ENCODE data around the gene SLC25A26. TPM values are rescaled to one million over a fixed set of nuclear protein-coding genes. Genes with fewer than 3 reads are reported as not detected.

The SLC25A26 gene
- total and polyA plus RNA-seq, 5 donors from 2014 or later = 23.4 to 47.7 (median 33.0) TPM

- no peak for ATAC-seq (ENCODE audit: low read depth in 2 of 2)
These were observed 135.2 kb downstream of the SLC25A26 start for GRCh38 chr3:66355997-66356396.

DNA sequence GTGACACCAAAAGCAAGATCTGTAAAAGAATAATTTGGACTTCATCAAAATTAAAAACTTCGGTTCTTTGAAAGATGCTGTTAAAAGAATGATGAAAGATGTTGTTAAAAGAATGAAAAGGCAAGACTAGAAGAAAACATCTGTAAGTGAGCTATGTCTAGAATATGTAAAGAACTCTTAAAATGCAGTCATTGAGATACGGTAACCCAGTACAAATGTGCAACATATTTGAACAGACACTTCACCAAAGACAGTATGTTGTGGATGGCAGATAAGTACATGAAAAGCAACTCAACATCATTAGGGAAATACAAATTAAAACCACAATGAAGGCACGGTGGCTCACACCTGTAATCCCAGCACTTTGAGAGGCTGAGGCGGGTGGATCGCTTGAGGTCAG lies 140.6 kb downstream of the SLC25A26 start:
- H3K4me1 ChIP-seq (ENCODE audit: control insufficient read depth, insufficient read depth, low read length, poor library complexity, severe bottlenecking) = peaks cover 3% of the 10 kb centered on the region
- Mint-ChIP-seq H3K9me3 (peaks cover 0 to 2% (median 0%) of the 10 kb centered on the region in 7 donors), H3K27ac (no peak overlapping the region), H3K36me3 (peaks cover 24% of the 10 kb centered on the region), H3K4me3 (peak overlapping the region in 1 of 4 donors; percentile 53), H3K4me1 (peaks cover 0 to 14% (median 5%) of the 10 kb centered on the region in 4 donors), H3K27me3 (no peaks in the 10 kb centered on the region)
- H3K4me3 ChIP-seq (ENCODE audit: low read depth, low read length) = no peak overlapping the region
- no peaks in the 10 kb centered on the region for H3K27me3 ChIP-seq (ENCODE audit: control insufficient read depth, insufficient read depth, low read length)
- no peaks in the 10 kb centered on the region for H3K9me3 ChIP-seq (ENCODE audit: control insufficient read depth in 2 of 2, low read length in 2 of 2)
- no peak overlapping the region for H3K27ac ChIP-seq (ENCODE audit: insufficient read depth, low read length, poor library complexity, severe bottlenecking)
- DNase-seq (no peak), ATAC-seq (ENCODE audit: low read depth in 2 of 2) (no peak)
- H3K36me3 ChIP-seq (ENCODE audit: control insufficient read depth, insufficient read depth, low read length) = no peaks in the 10 kb centered on the region

More at GRCh38 chr3:66355997-66356396, 135.2 kb downstream of the SLC25A26 start:
- no peak for DNase-seq
- no peaks in the 10 kb centered on the region for H3K27me3 Mint-ChIP-seq
- peak overlapping the region; percentile 68 for H3K4me3 ChIP-seq (ENCODE audit: low read depth, low read length)
- H3K4me3 Mint-ChIP-seq = peak overlapping the region in 3 of 4 donors; percentile 26 to 52 (median 47)
- H3K27ac Mint-ChIP-seq = peak overlapping the region; percentile 4 to 90 (median 87)
- no peaks in the 10 kb centered on the region for H3K9me3 ChIP-seq (ENCODE audit: control insufficient read depth in 2 of 2, low read length in 2 of 2)
- H3K36me3 ChIP-seq (ENCODE audit: control insufficient read depth, insufficient read depth, low read length) = no peaks in the 10 kb centered on the region
- H3K9me3 Mint-ChIP-seq = peaks cover 0 to 2% (median 0%) of the 10 kb centered on the region in 7 donors
- peak overlapping the region; percentile 54 for H3K27ac ChIP-seq (ENCODE audit: insufficient read depth, low read length, poor library complexity, severe bottlenecking)
- H3K4me1 ChIP-seq (ENCODE audit: control insufficient read depth, insufficient read depth, low read length, poor library complexity, severe bottlenecking) = peaks cover 21% of the 10 kb centered on the region
- no peaks in the 10 kb centered on the region for H3K27me3 ChIP-seq (ENCODE audit: control insufficient read depth, insufficient read depth, low read length)
- H3K36me3 Mint-ChIP-seq = peaks cover 3% of the 10 kb centered on the region
- peaks cover 16 to 47% (median 28%) of the 10 kb centered on the region in 4 donors for H3K4me1 Mint-ChIP-seq

DNA sequence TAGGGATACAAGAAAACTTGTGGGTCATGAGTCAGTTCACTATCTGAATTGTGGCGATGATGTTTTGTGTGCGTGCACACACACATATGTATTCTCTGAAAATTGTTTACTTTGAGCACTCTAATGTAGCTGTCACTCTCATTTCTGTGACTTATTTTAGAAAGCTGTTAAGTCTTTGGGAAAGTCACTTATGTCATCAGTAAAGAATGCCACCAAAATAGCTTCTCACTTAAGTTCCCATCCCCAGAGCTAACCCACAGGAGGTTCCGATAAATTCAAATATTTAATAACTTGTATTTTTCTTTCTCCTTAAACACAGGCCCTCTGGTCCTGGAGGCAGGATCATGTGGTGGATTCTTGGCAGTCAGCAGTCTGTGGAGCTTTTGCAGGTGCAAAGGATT lies 141.7 kb downstream of the SLC25A26 start:
- H3K4me3 Mint-ChIP-seq = no peak overlapping the region
- no peaks in the 10 kb centered on the region for H3K27me3 Mint-ChIP-seq
- H3K4me1 Mint-ChIP-seq = peaks cover 0 to 11% (median 6%) of the 10 kb centered on the region in 4 donors
- DNase-seq (no peak), ATAC-seq (ENCODE audit: low read depth in 2 of 2) (no peak)
- no peaks in the 10 kb centered on the region for H3K36me3 ChIP-seq (ENCODE audit: control insufficient read depth, insufficient read depth, low read length)
- no peak overlapping the region for H3K27ac ChIP-seq (ENCODE audit: insufficient read depth, low read length, poor library complexity, severe bottlenecking)
- peaks cover 24% of the 10 kb centered on the region for H3K36me3 Mint-ChIP-seq
- no peaks in the 10 kb centered on the region for H3K4me1 ChIP-seq (ENCODE audit: control insufficient read depth, insufficient read depth, low read length, poor library complexity, severe bottlenecking)
- no peaks in the 10 kb centered on the region for H3K27me3 ChIP-seq (ENCODE audit: control insufficient read depth, insufficient read depth, low read length)
- H3K4me3 ChIP-seq (ENCODE audit: low read depth, low read length) = no peak overlapping the region
- H3K9me3 Mint-ChIP-seq = peaks cover 0 to 2% (median 0%) of the 10 kb centered on the region in 7 donors
- H3K27ac Mint-ChIP-seq = no peak overlapping the region
- H3K9me3 ChIP-seq (ENCODE audit: control insufficient read depth in 2 of 2, low read length in 2 of 2) = no peaks in the 10 kb centered on the region

- Mint-ChIP-seq H3K27me3 (no peaks in the 10 kb centered on the region), H3K4me1 (peaks cover 0 to 10% (median 5%) of the 10 kb centered on the region in 4 donors), H3K36me3 (peaks cover 24% of the 10 kb centered on the region), H3K4me3 (no peak overlapping the region), H3K27ac (no peak overlapping the region), H3K9me3 (peaks cover 0 to 2% (median 0%) of the 10 kb centered on the region in 7 donors)
- Histone ChIP-seq H3K9me3 (ENCODE audit: control insufficient read depth in 2 of 2, low read length in 2 of 2) (no peaks in the 10 kb centered on the region), H3K27ac (ENCODE audit: insufficient read depth, low read length, poor library complexity, severe bottlenecking) (no peak overlapping the region), H3K36me3 (ENCODE audit: control insufficient read depth, insufficient read depth, low read length) (no peaks in the 10 kb centered on the region), H3K4me1 (ENCODE audit: control insufficient read depth, insufficient read depth, low read length, poor library complexity, severe bottlenecking) (no peaks in the 10 kb centered on the region), H3K27me3 (ENCODE audit: control insufficient read depth, insufficient read depth, low read length) (no peaks in the 10 kb centered on the region), H3K4me3 (ENCODE audit: low read depth, low read length) (no peak overlapping the region)
- DNase-seq = no peak
- no peak for ATAC-seq (ENCODE audit: low read depth in 2 of 2)
These were observed 142.3 kb downstream of the SLC25A26 start for GRCh38 chr3:66363148-66363547.

GRCh38 chr3:66365080-66365479 lies 144.3 kb downstream of the SLC25A26 start:
- Histone ChIP-seq H3K9me3 (ENCODE audit: control insufficient read depth in 2 of 2, low read length in 2 of 2) (no peaks in the 10 kb centered on the region), H3K4me1 (ENCODE audit: control insufficient read depth, insufficient read depth, low read length, poor library complexity, severe bottlenecking) (no peaks in the 10 kb centered on the region), H3K27ac (ENCODE audit: insufficient read depth, low read length, poor library complexity, severe bottlenecking) (no peak overlapping the region), H3K4me3 (ENCODE audit: low read depth, low read length) (no peak overlapping the region), H3K36me3 (ENCODE audit: control insufficient read depth, insufficient read depth, low read length) (peaks cover 3% of the 10 kb centered on the region), H3K27me3 (ENCODE audit: control insufficient read depth, insufficient read depth, low read length) (no peaks in the 10 kb centered on the region)
- no peak overlapping the region for H3K4me3 Mint-ChIP-seq
- DNase-seq (no peak), ATAC-seq (ENCODE audit: low read depth in 2 of 2) (no peak)
- H3K27me3 Mint-ChIP-seq = no peaks in the 10 kb centered on the region
- no peak overlapping the region for H3K27ac Mint-ChIP-seq
- no peaks in the 10 kb centered on the region for H3K9me3 Mint-ChIP-seq
- H3K36me3 Mint-ChIP-seq = peaks cover 34% of the 10 kb centered on the region
- peaks cover 0 to 11% (median 5%) of the 10 kb centered on the region in 4 donors for H3K4me1 Mint-ChIP-seq

- Histone ChIP-seq H3K9me3 (ENCODE audit: control insufficient read depth in 2 of 2, low read length in 2 of 2) (no peaks in the 10 kb centered on the region), H3K36me3 (ENCODE audit: control insufficient read depth, insufficient read depth, low read length) (peaks cover 3% of the 10 kb centered on the region), H3K27ac (ENCODE audit: insufficient read depth, low read length, poor library complexity, severe bottlenecking) (no peak overlapping the region), H3K27me3 (ENCODE audit: control insufficient read depth, insufficient read depth, low read length) (no peaks in the 10 kb centered on the region), H3K4me3 (ENCODE audit: low read depth, low read length) (no peak overlapping the region), H3K4me1 (ENCODE audit: control insufficient read depth, insufficient read depth, low read length, poor library complexity, severe bottlenecking) (no peaks in the 10 kb centered on the region)
- ATAC-seq (ENCODE audit: low read depth in 2 of 2) (no peak), DNase-seq (no peak)
- Mint-ChIP-seq H3K4me3 (no peak overlapping the region), H3K27me3 (no peaks in the 10 kb centered on the region), H3K9me3 (no peaks in the 10 kb centered on the region), H3K27ac (peak overlapping the region in 2 of 3 donors; percentile 7 to 62), H3K4me1 (peaks cover 4 to 22% (median 13%) of the 10 kb centered on the region in 4 donors), H3K36me3 (peaks cover 44% of the 10 kb centered on the region)
These were observed 145.9 kb downstream of the SLC25A26 start for GRCh38 chr3:66366747-66367146.

DNA sequence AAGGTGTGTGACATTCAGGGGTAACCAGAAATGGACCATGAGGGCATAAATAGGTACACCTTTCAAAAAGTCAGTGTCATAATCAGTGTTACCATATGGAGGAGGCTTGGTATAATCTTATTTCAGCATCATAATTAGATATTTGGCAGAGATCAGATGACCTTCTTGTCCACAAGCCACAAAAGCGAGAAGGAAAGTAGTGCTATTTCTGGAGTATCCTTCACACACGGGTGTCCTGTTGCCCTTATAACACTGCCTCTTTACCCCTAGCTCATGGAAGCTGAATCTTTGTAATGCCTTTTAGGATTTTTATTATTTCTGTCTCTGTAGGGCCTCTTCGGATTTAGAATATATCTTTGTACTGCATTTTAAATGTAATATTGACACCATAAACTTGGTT lies 147.2 kb downstream of the SLC25A26 start:
- DNase-seq = no peak
- Histone ChIP-seq H3K27me3 (ENCODE audit: control insufficient read depth, insufficient read depth, low read length) (no peaks in the 10 kb centered on the region), H3K4me3 (ENCODE audit: low read depth, low read length) (no peak overlapping the region), H3K9me3 (ENCODE audit: control insufficient read depth in 2 of 2, low read length in 2 of 2) (no peaks in the 10 kb centered on the region), H3K27ac (ENCODE audit: insufficient read depth, low read length, poor library complexity, severe bottlenecking) (no peak overlapping the region), H3K36me3 (ENCODE audit: control insufficient read depth, insufficient read depth, low read length) (peaks cover 3% of the 10 kb centered on the region), H3K4me1 (ENCODE audit: control insufficient read depth, insufficient read depth, low read length, poor library complexity, severe bottlenecking) (no peaks in the 10 kb centered on the region)
- H3K4me1 Mint-ChIP-seq = peaks cover 10 to 29% (median 19%) of the 10 kb centered on the region in 4 donors
- ATAC-seq (ENCODE audit: low read depth in 2 of 2) = no peak
- no peak overlapping the region for H3K4me3 Mint-ChIP-seq
- no peaks in the 10 kb centered on the region for H3K9me3 Mint-ChIP-seq
- H3K36me3 Mint-ChIP-seq = peaks cover 36% of the 10 kb centered on the region
- peak overlapping the region; percentile 36 to 67 (median 62) for H3K27ac Mint-ChIP-seq
- H3K27me3 Mint-ChIP-seq = no peaks in the 10 kb centered on the region

DNA sequence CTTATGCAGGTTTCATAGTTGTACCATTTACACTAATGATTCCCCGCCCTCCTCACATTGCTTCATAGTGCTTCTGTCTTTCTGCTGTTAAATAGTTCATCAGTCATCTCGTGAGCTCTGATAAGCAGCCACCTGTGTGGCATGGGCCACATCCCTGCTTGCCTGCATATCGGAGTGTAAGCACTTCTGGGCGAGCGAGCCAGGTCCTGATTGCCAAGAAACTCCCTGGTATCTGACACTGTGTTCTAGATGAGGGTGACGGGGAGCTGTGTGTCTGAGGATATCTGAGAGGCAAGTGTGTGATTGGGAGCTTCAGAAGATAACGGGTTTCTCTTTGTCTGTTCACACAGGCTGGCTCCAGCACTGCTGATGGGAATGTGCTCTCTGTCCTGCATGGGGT lies 149.4 kb downstream of the SLC25A26 start:
- Histone ChIP-seq H3K9me3 (ENCODE audit: control insufficient read depth in 2 of 2, low read length in 2 of 2) (no peaks in the 10 kb centered on the region), H3K27me3 (ENCODE audit: control insufficient read depth, insufficient read depth, low read length) (no peaks in the 10 kb centered on the region), H3K27ac (ENCODE audit: insufficient read depth, low read length, poor library complexity, severe bottlenecking) (no peak overlapping the region), H3K4me3 (ENCODE audit: low read depth, low read length) (no peak overlapping the region), H3K4me1 (ENCODE audit: control insufficient read depth, insufficient read depth, low read length, poor library complexity, severe bottlenecking) (no peaks in the 10 kb centered on the region), H3K36me3 (ENCODE audit: control insufficient read depth, insufficient read depth, low read length) (peaks cover 3% of the 10 kb centered on the region)
- H3K9me3 Mint-ChIP-seq = no peaks in the 10 kb centered on the region
- ATAC-seq (ENCODE audit: low read depth in 2 of 2) (no peak), DNase-seq (no peak)
- H3K36me3 Mint-ChIP-seq = peaks cover 37% of the 10 kb centered on the region
- peak overlapping the region in 2 of 3 donors; percentile 36 to 56 for H3K27ac Mint-ChIP-seq
- no peak overlapping the region for H3K4me3 Mint-ChIP-seq
- H3K27me3 Mint-ChIP-seq = no peaks in the 10 kb centered on the region
- H3K4me1 Mint-ChIP-seq = peaks cover 10 to 32% (median 22%) of the 10 kb centered on the region in 4 donors

Measured in CD4-positive, CD25-positive, alpha-beta regulatory T cell (primary cell).